NCI-H146 (cell line): ENCODE results near the gene PLPP7.
"Not testable (repeated sequence)": the region's sequence is repeated elsewhere in the genome, so short reads cannot be mapped to it uniquely, and the experiment has no call there.

Source experiments
- DNase-seq: peaks from one replicate; lab custom pipeline; 2025; lab: John Stamatoyannopoulos, UW

Gene PLPP7

GRCh38 chr9:131330814-131331600 lies 41.5 kb downstream of the PLPP7 start:
- peak; percentile 39 for DNase-seq

GRCh38 chr9:131331996-131332395 lies 42.5 kb downstream of the PLPP7 start:
- DNase-seq, result not testable (repeated sequence)

- DNase-seq, result no peak
Measured at GRCh38 chr9:131333771-131334628, 44.5 kb downstream of the PLPP7 start.

- DNase-seq, result no peak
Measured at GRCh38 chr9:131334629-131335367, 45.3 kb downstream of the PLPP7 start.

GRCh38 chr9:131335368-131335755 lies 45.8 kb downstream of the PLPP7 start:
- no peak for DNase-seq

GRCh38 chr9:131337131-131337848 lies 47.8 kb downstream of the PLPP7 start:
- DNase-seq, result no peak

- DNase-seq, result not testable (repeated sequence)
Measured at GRCh38 chr9:131339212-131339611, 49.7 kb downstream of the PLPP7 start.

GRCh38 chr9:131344931-131345535 lies 55.5 kb downstream of the PLPP7 start:
- not testable (repeated sequence) for DNase-seq

GRCh38 chr9:131346559-131346958 lies 57.0 kb downstream of the PLPP7 start:
- no peak for DNase-seq

- no peak for DNase-seq
Measured at GRCh38 chr9:131347376-131348020, 58.0 kb downstream of the PLPP7 start.

- no peak for DNase-seq
Measured at GRCh38 chr9:131348631-131349521, 59.4 kb downstream of the PLPP7 start.

- DNase-seq, result no peak
Measured at GRCh38 chr9:131349522-131349880, 60.0 kb downstream of the PLPP7 start.

- DNase-seq, result peak; percentile 67
Measured at GRCh38 chr9:131349881-131350563, 60.5 kb downstream of the PLPP7 start.

GRCh38 chr9:131356479-131356878 lies 67.0 kb downstream of the PLPP7 start:
- not testable (repeated sequence) for DNase-seq

- DNase-seq, result no peak
Measured at GRCh38 chr9:131358556-131358955, 69.0 kb downstream of the PLPP7 start.
